Activated CD8-positive, alpha-beta T cell treated with anti-CD3 and anti-CD28 coated beads, Interleukin-2, amount 10 ng/mL, durations not matched to agents 7 days and 5 days (primary cell): ENCODE measurements around the gene RBM34. TPM values are rescaled to one million over a fixed set of nuclear protein-coding genes. Genes with fewer than 3 reads are reported as not detected.

ENCODE experiments used
- ATAC-seq: fragments of 150-1000 bp; cut with Tn5 transposase; one replicate; pipeline ENCODE4 v1.10.0; 2021; ENCODE audit warnings: moderate library complexity
- CTCF ChIA-PET: fragments of 350-600 bp; sonication (Branson Sonifier 250); formaldehyde crosslinking; loops from one replicate; lab custom pipeline; 2021; ENCODE audit warnings: antibody characterized with exemption; lab: Charles Lee
- POLR2A ChIA-PET: fragments of 350-600 bp; sonication (Branson Sonifier 250); formaldehyde crosslinking; loops from one replicate; lab custom pipeline; 2021; ENCODE audit warnings: antibody characterized with exemption; lab: Charles Lee
- DNase-seq: peaks from one replicate; pipeline ENCODE4 v3.0.0-alpha.2; 2020
- H3K27ac Mint-ChIP-seq: one replicate; pipeline ENCODE4 v1.8.0; 2021; ENCODE audit warnings: mild to moderate bottlenecking, mixed read lengths
- H3K27me3 Mint-ChIP-seq: one replicate; pipeline ENCODE4 v1.8.0; 2021; ENCODE audit warnings: low read depth, mixed read lengths
- H3K36me3 Mint-ChIP-seq: one replicate; pipeline ENCODE4 v1.8.0; 2021; ENCODE audit warnings: low read depth, mixed read lengths
- H3K4me1 Mint-ChIP-seq: one replicate; pipeline ENCODE4 v1.8.0; 2021; ENCODE audit warnings: low read depth, mixed read lengths
- H3K4me3 Mint-ChIP-seq: one replicate; pipeline ENCODE4 v1.8.0; 2021; ENCODE audit warnings: mild to moderate bottlenecking, mixed read lengths
- H3K9me3 Mint-ChIP-seq: one replicate; pipeline ENCODE4 v1.8.0; 2022; ENCODE audit warnings: mixed read lengths; ENCODE audit not compliant: insufficient read depth
- total RNA-seq, 2 experiments: library from RNA; stranded (reverse); gene quantifications; one replicate each; pipeline ENCODE4 v1.2.3, GENCODE V29; 2021

Gene RBM34
- total RNA-seq, 2 experiments from 2014 or later, result 115 to 117 TPM

GRCh38 chr1:235113183-235113917, 47.7 kb downstream of the RBM34 start:
- Mint-ChIP-seq H3K4me1 (no peaks in the 10 kb centered on the region), H3K9me3 (no peaks in the 10 kb centered on the region), H3K27ac (no peak overlapping the region), H3K27me3 (no peaks in the 10 kb centered on the region), H3K36me3 (peaks cover 73% of the 10 kb centered on the region), H3K4me3 (no peak overlapping the region)
- ChIA-PET CTCF (interaction anchor here (1.5 kb wide), 1 partner anchor 9 kb away, joined by 3 read pairs; no protein-coding TSS in a partner anchor), POLR2A (no interaction called here)
- no peak for ATAC-seq
- DNase-seq, result no peak

- no peak overlapping the region for H3K27ac Mint-ChIP-seq
- POLR2A ChIA-PET, result interaction anchor here (0.8 kb wide), 1 partner anchor 48 kb away, joined by 3 read pairs; the partner anchor contains the start of gene RBM34
- peaks cover 70% of the 10 kb centered on the region for H3K36me3 Mint-ChIP-seq
Measured at GRCh38 chr1:235112297-235113182, 48.5 kb downstream of the RBM34 start.

GRCh38 chr1:235111107-235111506, 49.9 kb downstream of the RBM34 start:
- Mint-ChIP-seq H3K4me3 (no peak overlapping the region), H3K36me3 (peaks cover 76% of the 10 kb centered on the region), H3K27ac (no peak overlapping the region), H3K4me1 (peaks cover 5% of the 10 kb centered on the region), H3K27me3 (no peaks in the 10 kb centered on the region), H3K9me3 (no peaks in the 10 kb centered on the region)
- DNase-seq, result no peak
- ChIA-PET CTCF (no interaction called here), POLR2A (no interaction called here)
- ATAC-seq, result no peak

More at GRCh38 chr1:235112297-235113182, 48.5 kb downstream of the RBM34 start:
- ATAC-seq, result no peak
- DNase-seq, result no peak
- H3K9me3 Mint-ChIP-seq, result no peaks in the 10 kb centered on the region
- CTCF ChIA-PET, result interaction anchor here (1.5 kb wide), 1 partner anchor 10 kb away, joined by 3 read pairs; no protein-coding TSS in a partner anchor
- H3K4me3 Mint-ChIP-seq, result no peak overlapping the region
- no peaks in the 10 kb centered on the region for H3K27me3 Mint-ChIP-seq
- no peaks in the 10 kb centered on the region for H3K4me1 Mint-ChIP-seq

- no peaks in the 10 kb centered on the region for H3K27me3 Mint-ChIP-seq
- CTCF ChIA-PET, result interaction anchor here (0.7 to 5.0 kb wide), 6 partner anchors 11 to 631 kb away, joined by 3 to 33 read pairs (median 6); no protein-coding TSS in a partner anchor
- peaks cover 62% of the 10 kb centered on the region for H3K36me3 Mint-ChIP-seq
- H3K9me3 Mint-ChIP-seq, result no peaks in the 10 kb centered on the region
- peaks cover 20% of the 10 kb centered on the region for H3K4me1 Mint-ChIP-seq
- POLR2A ChIA-PET, result no interaction called here
- ATAC-seq, result no peak
- no peak for DNase-seq
- no peak overlapping the region for H3K4me3 Mint-ChIP-seq
- no peak overlapping the region for H3K27ac Mint-ChIP-seq
Measured at GRCh38 chr1:235108876-235109275, 52.2 kb downstream of the RBM34 start.

- POLR2A ChIA-PET, result no interaction called here
- peaks cover 57% of the 10 kb centered on the region for H3K36me3 Mint-ChIP-seq
- DNase-seq (no peak), ATAC-seq (no peak)
- no peak overlapping the region for H3K27ac Mint-ChIP-seq
- no peaks in the 10 kb centered on the region for H3K27me3 Mint-ChIP-seq
- H3K9me3 Mint-ChIP-seq, result no peaks in the 10 kb centered on the region
- CTCF ChIA-PET, result interaction anchor here (0.7 to 5.0 kb wide), 9 partner anchors 9 to 630 kb away, joined by 3 to 33 read pairs (median 4); partner anchors contain the start of gene RBM34
- peaks cover 26% of the 10 kb centered on the region for H3K4me1 Mint-ChIP-seq
- no peak overlapping the region for H3K4me3 Mint-ChIP-seq
Measured at GRCh38 chr1:235108185-235108593, 52.9 kb downstream of the RBM34 start.

- Mint-ChIP-seq H3K36me3 (peaks cover 51% of the 10 kb centered on the region), H3K27ac (peak overlapping the region; percentile 36), H3K27me3 (no peaks in the 10 kb centered on the region), H3K4me3 (no peak overlapping the region), H3K9me3 (no peaks in the 10 kb centered on the region), H3K4me1 (peaks cover 32% of the 10 kb centered on the region)
- no peak for DNase-seq
- CTCF ChIA-PET, result interaction anchor here (0.7 to 5.0 kb wide), 8 partner anchors 10 to 630 kb away, joined by 3 to 33 read pairs (median 6); partner anchors contain the start of gene RBM34
- POLR2A ChIA-PET, result no interaction called here
- ATAC-seq, result no peak
Measured at GRCh38 chr1:235107368-235108184, 53.5 kb downstream of the RBM34 start.

- Mint-ChIP-seq H3K27ac (peak overlapping the region; percentile 31), H3K4me3 (no peak overlapping the region), H3K27me3 (no peaks in the 10 kb centered on the region), H3K36me3 (peaks cover 48% of the 10 kb centered on the region), H3K9me3 (no peaks in the 10 kb centered on the region), H3K4me1 (peaks cover 41% of the 10 kb centered on the region)
- CTCF ChIA-PET, result interaction anchor here (1.0 to 5.0 kb wide), 7 partner anchors 11 to 620 kb away, joined by 3 to 33 read pairs (median 10); no protein-coding TSS in a partner anchor
- DNase-seq (no peak), ATAC-seq (no peak)
- POLR2A ChIA-PET, result no interaction called here
Measured at GRCh38 chr1:235106457-235106856, 54.6 kb downstream of the RBM34 start.

GRCh38 chr1:235105051-235106043, 55.7 kb downstream of the RBM34 start:
- no peaks in the 10 kb centered on the region for H3K9me3 Mint-ChIP-seq
- CTCF ChIA-PET, result interaction anchor here (0.6 to 5.0 kb wide), 37 partner anchors 9 to 625 kb away, joined by 3 to 33 read pairs (median 4); partner anchors contain the start of genes B3GALNT2, RBM34 and TOMM20
- DNase-seq, result peak; percentile 46
- peaks cover 46% of the 10 kb centered on the region for H3K4me1 Mint-ChIP-seq
- peak overlapping the region; percentile 66 for H3K4me3 Mint-ChIP-seq
- peak overlapping the region; percentile 79 for H3K27ac Mint-ChIP-seq
- POLR2A ChIA-PET, result interaction anchor here (0.9 to 1.6 kb wide), 2 partner anchors 23 to 55 kb away, joined by 3 to 7 read pairs; partner anchors contain the start of genes RBM34 and TOMM20
- no peaks in the 10 kb centered on the region for H3K27me3 Mint-ChIP-seq
- H3K36me3 Mint-ChIP-seq, result peaks cover 37% of the 10 kb centered on the region
- peak; percentile 32 for ATAC-seq

GRCh38 chr1:235102993-235103411, 58.0 kb downstream of the RBM34 start:
- ChIA-PET CTCF (interaction anchor here (0.8 to 2.9 kb wide), 11 partner anchors 10 to 625 kb away, joined by 3 to 17 read pairs (median 4); no protein-coding TSS in a partner anchor), POLR2A (interaction anchor here (0.6 to 1.2 kb wide), 3 partner anchors 15 to 730 kb away, joined by 3 read pairs; partner anchors contain the start of gene COA6)
- Mint-ChIP-seq H3K4me1 (peaks cover 46% of the 10 kb centered on the region), H3K27ac (peak overlapping the region; percentile 63), H3K27me3 (no peaks in the 10 kb centered on the region), H3K4me3 (peak overlapping the region; percentile 50), H3K36me3 (peaks cover 15% of the 10 kb centered on the region), H3K9me3 (no peaks in the 10 kb centered on the region)
- peak; percentile 44 for DNase-seq
- ATAC-seq, result peak; percentile 71

GRCh38 chr1:235102259-235102582, 58.8 kb downstream of the RBM34 start:
- POLR2A ChIA-PET, result interaction anchor here (1.2 kb wide), 1 partner anchor 16 kb away, joined by 3 read pairs; no protein-coding TSS in a partner anchor
- Mint-ChIP-seq H3K27me3 (peaks cover 1% of the 10 kb centered on the region), H3K36me3 (peaks cover 10% of the 10 kb centered on the region)

More at GRCh38 chr1:235102259-235102582, 58.8 kb downstream of the RBM34 start:
- H3K9me3 Mint-ChIP-seq, result no peaks in the 10 kb centered on the region
- no peak for DNase-seq
- H3K27ac Mint-ChIP-seq, result no peak overlapping the region
- CTCF ChIA-PET, result interaction anchor here (1.0 to 2.9 kb wide), 5 partner anchors 54 to 615 kb away, joined by 3 to 17 read pairs (median 4); no protein-coding TSS in a partner anchor
- H3K4me3 Mint-ChIP-seq, result no peak overlapping the region
- peaks cover 46% of the 10 kb centered on the region for H3K4me1 Mint-ChIP-seq
- no peak for ATAC-seq
